ENCODE results near the gene PLCB4. TPM values are rescaled to one million over a fixed set of nuclear protein-coding genes. Genes with fewer than 3 reads are reported as not detected.

The PLCB4 gene
- total RNA-seq, 1 donor from 2014 or later = 53.3 TPM

DNA sequence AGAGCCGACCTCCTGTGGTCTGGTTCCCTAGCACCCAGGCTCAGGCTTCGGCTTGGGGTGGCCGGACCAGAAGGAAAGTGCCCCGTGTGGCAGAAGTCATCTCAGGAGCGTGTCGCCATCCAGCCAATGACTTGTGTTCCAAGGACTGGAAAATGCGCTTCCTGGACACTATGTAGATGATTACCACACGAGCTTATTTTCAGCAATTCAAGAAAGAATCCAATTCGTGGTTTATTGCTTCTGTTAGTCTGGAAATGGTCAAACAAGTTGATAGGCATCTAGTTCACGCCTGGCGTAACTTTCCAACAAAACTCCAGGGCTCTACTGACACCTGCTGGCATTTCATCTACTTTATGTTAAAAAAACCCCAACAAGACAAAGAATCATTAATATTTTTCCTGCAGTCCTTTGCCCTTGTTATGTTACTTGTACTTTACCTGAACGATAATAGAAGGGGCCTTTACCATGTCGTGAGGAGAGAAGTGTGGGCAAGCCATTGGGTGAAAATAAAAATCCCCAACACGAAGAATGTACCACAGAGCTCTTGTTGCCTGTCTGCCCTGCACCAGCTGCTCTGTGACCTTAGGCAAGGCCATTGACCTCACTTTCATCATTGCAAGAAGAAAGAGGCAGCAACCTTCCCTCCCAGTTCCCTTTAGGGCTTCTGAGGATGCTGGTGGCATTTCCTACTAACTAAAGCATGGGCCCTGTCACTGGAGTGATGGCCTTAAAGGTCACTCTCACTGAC is 290.8 kb downstream of the PLCB4 start:
- TF ChIP-seq, protein P1, sequence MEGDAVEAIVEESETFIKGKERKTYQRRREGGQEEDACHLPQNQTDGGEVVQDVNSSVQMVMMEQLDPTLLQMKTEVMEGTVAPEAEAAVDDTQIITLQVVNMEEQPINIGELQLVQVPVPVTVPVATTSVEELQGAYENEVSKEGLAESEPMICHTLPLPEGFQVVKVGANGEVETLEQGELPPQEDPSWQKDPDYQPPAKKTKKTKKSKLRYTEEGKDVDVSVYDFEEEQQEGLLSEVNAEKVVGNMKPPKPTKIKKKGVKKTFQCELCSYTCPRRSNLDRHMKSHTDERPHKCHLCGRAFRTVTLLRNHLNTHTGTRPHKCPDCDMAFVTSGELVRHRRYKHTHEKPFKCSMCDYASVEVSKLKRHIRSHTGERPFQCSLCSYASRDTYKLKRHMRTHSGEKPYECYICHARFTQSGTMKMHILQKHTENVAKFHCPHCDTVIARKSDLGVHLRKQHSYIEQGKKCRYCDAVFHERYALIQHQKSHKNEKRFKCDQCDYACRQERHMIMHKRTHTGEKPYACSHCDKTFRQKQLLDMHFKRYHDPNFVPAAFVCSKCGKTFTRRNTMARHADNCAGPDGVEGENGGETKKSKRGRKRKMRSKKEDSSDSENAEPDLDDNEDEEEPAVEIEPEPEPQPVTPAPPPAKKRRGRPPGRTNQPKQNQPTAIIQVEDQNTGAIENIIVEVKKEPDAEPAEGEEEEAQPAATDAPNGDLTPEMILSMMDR (conservative IDR thresholded peaks at IDR 0.05) = peak; percentile 73
- Mint-ChIP-seq H3K4me1 (peaks cover 42% of the 10 kb centered on the region), H3K4me3 (peak overlapping the region; percentile 69), H3K9me3 (no peaks in the 10 kb centered on the region), H3K27ac (ENCODE audit: unreplicated experiment) (peak overlapping the region; percentile 93), H3K36me3 (ENCODE audit: low read depth) (peaks cover 21% of the 10 kb centered on the region), H3K27me3 (ENCODE audit: low read depth) (no peaks in the 10 kb centered on the region)
- DNase-seq (ENCODE audit: low read depth, low spot score) = peak; percentile 43

GRCh38 chr20:9360431-9360830 is 291.5 kb downstream of the PLCB4 start:
- H3K4me3 Mint-ChIP-seq = peak overlapping the region; percentile 69
- H3K4me1 Mint-ChIP-seq = peaks cover 42% of the 10 kb centered on the region
- peaks cover 20% of the 10 kb centered on the region for H3K36me3 Mint-ChIP-seq (ENCODE audit: low read depth)
- DNase-seq (ENCODE audit: low read depth, low spot score) = no peak
- TF ChIP-seq, protein P1 (conservative IDR thresholded peaks at IDR 0.05) = no peak
- H3K27me3 Mint-ChIP-seq (ENCODE audit: low read depth) = no peaks in the 10 kb centered on the region
- H3K9me3 Mint-ChIP-seq = no peaks in the 10 kb centered on the region
- H3K27ac Mint-ChIP-seq (ENCODE audit: unreplicated experiment) = peak overlapping the region; percentile 85

DNA sequence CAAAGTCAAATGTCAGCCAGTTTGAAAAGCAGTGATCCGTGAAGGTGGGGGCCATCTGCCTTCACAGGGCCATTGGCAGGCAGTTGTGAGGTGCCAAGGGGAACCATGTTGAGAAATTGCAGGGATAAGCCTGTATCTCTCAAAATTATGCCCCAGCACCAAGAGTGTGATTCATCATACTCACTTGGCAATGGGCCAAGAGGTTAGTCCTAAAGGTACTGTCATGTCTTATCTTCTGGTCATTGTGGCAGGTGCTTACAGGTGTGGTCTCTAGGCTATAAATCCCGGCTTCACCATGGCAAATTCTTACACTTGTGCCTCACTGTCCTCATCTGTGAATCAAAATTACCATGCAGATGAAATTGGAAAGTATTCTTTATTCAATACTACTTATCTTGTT is 294.8 kb downstream of the PLCB4 start:
- TF ChIP-seq, protein P1 (conservative IDR thresholded peaks at IDR 0.05) = no peak
- no peak overlapping the region for H3K27ac Mint-ChIP-seq (ENCODE audit: unreplicated experiment)

DNA sequence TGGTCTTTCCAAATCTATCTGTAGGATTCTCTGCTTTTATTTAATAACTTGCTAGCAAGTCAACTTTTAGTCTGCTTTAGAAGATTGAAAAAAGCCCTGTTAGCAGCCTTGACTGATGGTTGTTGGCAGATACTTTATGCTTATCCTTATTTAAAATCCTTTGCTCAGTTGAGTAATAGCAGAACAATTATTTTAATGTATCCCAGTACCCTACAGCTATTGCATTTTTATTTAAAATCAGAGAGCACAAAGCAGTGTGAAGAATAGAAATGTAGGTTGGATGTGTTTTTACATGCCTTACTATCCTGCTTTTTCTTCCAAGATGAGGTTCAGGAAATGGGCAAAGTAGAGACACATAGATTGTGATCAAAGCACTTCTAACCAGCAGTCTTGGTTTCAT is 298.4 kb downstream of the PLCB4 start:
- Mint-ChIP-seq H3K36me3 (ENCODE audit: low read depth) (peaks cover 32% of the 10 kb centered on the region), H3K27me3 (ENCODE audit: low read depth) (no peaks in the 10 kb centered on the region), H3K9me3 (no peaks in the 10 kb centered on the region), H3K4me3 (no peak overlapping the region), H3K4me1 (peaks cover 9% of the 10 kb centered on the region), H3K27ac (ENCODE audit: unreplicated experiment) (no peak overlapping the region)
- TF ChIP-seq, protein P1 (conservative IDR thresholded peaks at IDR 0.05) = no peak
- no peak for DNase-seq (ENCODE audit: low read depth, low spot score)

More for the DNA sequence above, 294.8 kb downstream of the PLCB4 start:
- Mint-ChIP-seq H3K4me3 (no peak overlapping the region), H3K27me3 (ENCODE audit: low read depth) (no peaks in the 10 kb centered on the region), H3K9me3 (no peaks in the 10 kb centered on the region), H3K4me1 (peaks cover 41% of the 10 kb centered on the region), H3K36me3 (ENCODE audit: low read depth) (peaks cover 27% of the 10 kb centered on the region)
- no peak for DNase-seq (ENCODE audit: low read depth, low spot score)

DNA sequence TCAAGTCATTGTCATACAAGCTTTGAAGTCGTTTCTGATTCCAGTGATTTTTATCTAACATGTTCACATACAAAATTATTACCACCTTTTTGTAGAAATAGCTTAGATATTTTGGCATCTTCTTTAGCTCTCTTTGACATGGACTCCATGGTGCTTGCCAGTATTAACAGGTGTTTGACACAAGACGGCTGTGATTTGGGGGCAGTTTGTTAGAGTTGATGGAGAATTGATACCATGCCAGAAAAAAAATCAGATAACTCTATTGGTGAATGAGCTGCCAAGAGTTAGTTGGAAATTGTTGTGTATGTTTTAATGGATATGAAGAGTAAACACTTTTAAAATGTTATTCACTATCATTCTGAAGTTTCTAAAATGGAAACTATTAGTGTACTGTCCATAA is 298.9 kb downstream of the PLCB4 start:
- Mint-ChIP-seq H3K9me3 (no peaks in the 10 kb centered on the region), H3K36me3 (ENCODE audit: low read depth) (peaks cover 30% of the 10 kb centered on the region), H3K4me1 (peaks cover 10% of the 10 kb centered on the region), H3K4me3 (no peak overlapping the region), H3K27ac (ENCODE audit: unreplicated experiment) (no peak overlapping the region), H3K27me3 (ENCODE audit: low read depth) (no peaks in the 10 kb centered on the region)
- no peak for DNase-seq (ENCODE audit: low read depth, low spot score)
- TF ChIP-seq, protein P1 (conservative IDR thresholded peaks at IDR 0.05) = no peak

Measured in neural crest cell (in vitro differentiated cells).